Measurements from ENCODE around the gene SYNJ1.

Gene SYNJ1

DNA sequence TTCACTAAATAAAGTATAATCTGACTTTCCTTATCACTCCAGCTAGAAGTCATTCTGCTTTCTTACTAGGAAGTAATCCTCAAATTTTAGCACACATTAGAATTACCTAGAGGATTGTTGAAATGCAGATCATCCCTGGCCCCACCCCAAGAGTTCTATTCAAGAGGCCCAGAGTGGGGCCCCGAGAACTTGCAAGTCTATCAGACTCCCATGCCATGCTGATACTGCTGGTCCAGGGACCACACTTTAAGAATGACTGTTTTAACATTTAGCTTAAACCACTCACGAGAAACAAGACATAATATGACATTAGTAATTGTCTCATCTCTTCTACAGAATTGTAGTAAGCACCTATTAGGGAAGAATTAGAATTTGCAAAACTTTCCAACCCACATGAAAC is 7.7 kb upstream of the SYNJ1 start:
- DNase-seq (ENCODE audit: insufficient read length, low spot score) (no peak), FAIRE-seq (no peak)
- TF ChIP-seq, protein P1, sequence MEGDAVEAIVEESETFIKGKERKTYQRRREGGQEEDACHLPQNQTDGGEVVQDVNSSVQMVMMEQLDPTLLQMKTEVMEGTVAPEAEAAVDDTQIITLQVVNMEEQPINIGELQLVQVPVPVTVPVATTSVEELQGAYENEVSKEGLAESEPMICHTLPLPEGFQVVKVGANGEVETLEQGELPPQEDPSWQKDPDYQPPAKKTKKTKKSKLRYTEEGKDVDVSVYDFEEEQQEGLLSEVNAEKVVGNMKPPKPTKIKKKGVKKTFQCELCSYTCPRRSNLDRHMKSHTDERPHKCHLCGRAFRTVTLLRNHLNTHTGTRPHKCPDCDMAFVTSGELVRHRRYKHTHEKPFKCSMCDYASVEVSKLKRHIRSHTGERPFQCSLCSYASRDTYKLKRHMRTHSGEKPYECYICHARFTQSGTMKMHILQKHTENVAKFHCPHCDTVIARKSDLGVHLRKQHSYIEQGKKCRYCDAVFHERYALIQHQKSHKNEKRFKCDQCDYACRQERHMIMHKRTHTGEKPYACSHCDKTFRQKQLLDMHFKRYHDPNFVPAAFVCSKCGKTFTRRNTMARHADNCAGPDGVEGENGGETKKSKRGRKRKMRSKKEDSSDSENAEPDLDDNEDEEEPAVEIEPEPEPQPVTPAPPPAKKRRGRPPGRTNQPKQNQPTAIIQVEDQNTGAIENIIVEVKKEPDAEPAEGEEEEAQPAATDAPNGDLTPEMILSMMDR (IDR thresholded peaks at IDR 0.05; ENCODE audit: insufficient read depth, missing control alignments): no peak

DNA sequence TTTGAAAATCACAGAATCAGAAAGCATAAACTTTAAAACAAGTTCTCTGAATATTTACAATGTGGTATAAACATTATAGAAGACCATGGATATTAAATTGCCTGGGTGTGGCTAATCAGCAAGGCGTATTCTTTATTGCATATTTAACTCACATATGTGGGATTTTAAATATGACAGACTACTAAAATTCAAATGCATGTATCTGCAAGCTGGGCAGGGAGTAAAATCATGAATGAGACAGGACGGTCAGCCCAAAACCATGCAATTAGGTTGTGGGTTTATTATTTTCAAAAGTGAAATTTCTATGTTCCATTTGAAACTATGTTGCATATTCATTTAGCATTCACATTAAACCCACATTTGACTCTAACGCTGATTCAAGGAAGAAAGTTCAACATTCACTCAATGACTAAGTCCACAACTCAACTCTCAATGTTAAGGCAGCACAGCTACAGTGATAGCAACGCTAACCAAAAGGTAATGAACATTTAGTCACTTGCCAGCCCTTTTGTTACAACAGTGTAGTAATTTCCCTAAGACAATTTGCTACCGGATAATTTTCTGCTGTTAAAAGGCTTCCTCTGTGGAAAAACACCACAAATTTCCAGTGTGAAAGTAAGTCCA is 6.3 kb upstream of the SYNJ1 start:
- no peak for FAIRE-seq
- TF ChIP-seq, protein P1 (IDR thresholded peaks at IDR 0.05; ENCODE audit: insufficient read depth, missing control alignments): no peak
- no peak for DNase-seq (ENCODE audit: insufficient read length, low spot score)

GRCh38 chr21:32733356-32733755 is 5.5 kb upstream of the SYNJ1 start:
- no peak for DNase-seq (ENCODE audit: insufficient read length, low spot score)
- FAIRE-seq: no peak
- TF ChIP-seq, protein P1 (IDR thresholded peaks at IDR 0.05; ENCODE audit: insufficient read depth, missing control alignments): no peak

DNA sequence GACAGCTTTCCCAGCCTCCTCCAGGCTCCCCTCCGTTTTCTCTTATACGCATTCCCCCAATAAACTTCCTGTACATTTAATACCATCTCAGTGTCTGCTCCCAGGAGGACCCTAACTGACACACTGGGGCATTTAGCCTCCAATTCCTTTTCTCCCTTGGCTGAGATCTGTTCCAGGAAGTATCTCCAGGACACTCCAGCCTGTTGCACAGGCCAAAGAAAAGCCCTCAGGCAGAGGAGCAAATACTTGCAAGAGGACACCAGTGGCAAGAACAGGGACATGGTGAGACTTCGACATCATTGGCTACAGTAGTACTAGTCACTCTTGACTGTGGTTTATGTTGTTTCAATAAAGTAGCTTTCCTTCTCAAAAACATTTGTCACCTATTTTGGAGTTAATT is 4.7 kb upstream of the SYNJ1 start:
- TF ChIP-seq, protein P1 (IDR thresholded peaks at IDR 0.05; ENCODE audit: insufficient read depth, missing control alignments): no peak
- DNase-seq (ENCODE audit: insufficient read length, low spot score) (no peak), FAIRE-seq (no peak)

DNA sequence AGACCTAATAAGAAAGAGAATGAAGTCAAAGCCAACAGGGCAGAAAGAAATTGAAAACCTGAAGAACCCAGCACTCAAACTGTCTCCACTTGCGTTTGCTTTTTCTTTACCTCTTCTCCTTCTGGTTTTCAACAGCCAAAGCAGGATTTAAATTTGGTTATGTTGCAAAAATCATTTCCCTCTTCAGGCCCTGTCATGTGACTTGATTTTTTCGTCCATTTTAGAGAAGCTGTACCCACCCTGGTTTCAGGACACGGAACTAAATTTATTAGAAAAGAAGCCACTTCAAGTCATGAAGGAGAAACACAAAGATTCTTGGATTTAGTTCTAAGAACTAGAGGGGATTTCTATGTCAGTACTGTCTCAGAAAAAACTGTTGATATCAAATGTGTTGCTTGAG is 1.0 kb upstream of the SYNJ1 start:
- DNase-seq (ENCODE audit: insufficient read length, low spot score): no peak
- TF ChIP-seq, protein P1 (IDR thresholded peaks at IDR 0.05; ENCODE audit: insufficient read depth, missing control alignments): no peak
- FAIRE-seq: no peak

- FAIRE-seq (no peak), DNase-seq (ENCODE audit: insufficient read length, low spot score) (no peak)
- TF ChIP-seq, protein P1 (IDR thresholded peaks at IDR 0.05; ENCODE audit: insufficient read depth, missing control alignments): no peak
Observed at GRCh38 chr21:32728456-32728839, 635 bp upstream of the SYNJ1 start.

DNA sequence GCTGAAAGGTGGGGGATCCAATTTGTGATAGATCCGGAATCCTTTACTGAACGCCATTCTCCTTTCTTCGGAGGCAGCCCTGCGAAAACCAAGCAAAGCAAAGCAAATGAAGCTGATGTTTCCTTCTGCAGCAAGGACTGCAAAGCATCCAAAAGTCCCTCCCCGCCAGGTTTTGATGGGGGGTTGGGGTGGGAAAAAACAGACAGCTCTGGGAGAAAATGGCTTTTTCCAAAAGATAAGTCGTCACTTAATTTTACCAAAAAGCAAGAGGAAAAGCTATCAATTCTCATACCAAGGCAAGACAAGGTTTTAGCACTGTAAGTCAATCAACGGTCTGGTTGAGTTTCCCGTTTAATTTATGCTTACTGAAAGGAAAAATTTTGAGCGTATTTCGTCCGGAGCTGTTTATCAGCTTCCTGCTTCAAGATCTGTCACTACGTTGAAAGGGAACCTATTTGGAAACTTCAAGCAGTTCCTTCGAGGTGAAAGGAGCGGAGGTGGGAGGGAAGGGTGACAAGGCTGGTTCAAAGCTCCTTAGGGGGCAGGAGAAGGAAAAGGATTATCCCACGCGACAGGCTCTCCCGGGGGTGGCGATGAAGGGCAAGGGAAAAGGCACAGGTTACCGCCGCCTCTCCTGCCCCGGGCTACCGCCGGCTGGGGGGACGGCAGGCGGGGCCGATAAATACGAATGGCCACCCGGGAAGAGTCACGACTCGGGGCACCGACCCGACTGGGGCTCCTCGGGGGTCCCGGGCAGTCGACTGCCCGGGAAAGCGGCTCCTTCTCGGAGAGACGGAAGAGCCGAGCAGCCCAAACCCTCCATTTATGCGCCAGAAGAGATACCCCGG is 750 bp downstream of the SYNJ1 start:
- TF ChIP-seq, protein P1 (IDR thresholded peaks at IDR 0.05; ENCODE audit: insufficient read depth, missing control alignments): no peak
- peak; percentile 35 for DNase-seq (ENCODE audit: insufficient read length, low spot score)
- no peak for FAIRE-seq
